ENCODE results near the gene ZNF423.

DNA sequence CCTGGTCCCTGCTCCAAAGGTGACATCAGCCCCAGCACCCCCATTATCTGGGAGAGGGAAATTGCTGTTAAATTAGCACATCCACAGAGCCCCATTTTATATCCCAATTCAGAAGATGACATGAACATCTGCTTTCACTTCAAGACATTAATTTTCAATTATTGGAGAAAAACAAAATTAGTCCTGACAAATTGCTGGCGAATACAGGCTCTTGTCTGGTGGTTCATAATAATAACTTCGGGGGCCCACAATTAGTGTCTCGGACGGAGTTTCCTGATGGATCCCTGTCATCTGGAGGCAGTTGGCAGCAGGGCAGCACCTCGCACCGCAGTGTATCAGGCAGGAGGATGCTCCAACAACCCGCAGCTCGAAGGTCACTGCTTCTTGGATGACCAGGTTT, 7.4 kb downstream of the ZNF423 start:
- TF ChIP-seq SUZ12 (IDR thresholded peaks at IDR 0.05), result no peak
- no peak for TF ChIP-seq TARDBP (IDR thresholded peaks at IDR 0.05)
- TF ChIP-seq FOXA1 (IDR thresholded peaks at IDR 0.05), result no peak
- no peak for TF ChIP-seq FOXM1 (IDR thresholded peaks at IDR 0.05; ENCODE audit: borderline replicate concordance)
- TF ChIP-seq FOXK2 (IDR thresholded peaks at IDR 0.05), result no peak
- no peak for TF ChIP-seq HDGF (IDR thresholded peaks at IDR 0.05; ENCODE audit: borderline replicate concordance)
- TF ChIP-seq CTBP1 (IDR thresholded peaks at IDR 0.05; ENCODE audit: borderline replicate concordance), result no peak
- TF ChIP-seq, protein P1, sequence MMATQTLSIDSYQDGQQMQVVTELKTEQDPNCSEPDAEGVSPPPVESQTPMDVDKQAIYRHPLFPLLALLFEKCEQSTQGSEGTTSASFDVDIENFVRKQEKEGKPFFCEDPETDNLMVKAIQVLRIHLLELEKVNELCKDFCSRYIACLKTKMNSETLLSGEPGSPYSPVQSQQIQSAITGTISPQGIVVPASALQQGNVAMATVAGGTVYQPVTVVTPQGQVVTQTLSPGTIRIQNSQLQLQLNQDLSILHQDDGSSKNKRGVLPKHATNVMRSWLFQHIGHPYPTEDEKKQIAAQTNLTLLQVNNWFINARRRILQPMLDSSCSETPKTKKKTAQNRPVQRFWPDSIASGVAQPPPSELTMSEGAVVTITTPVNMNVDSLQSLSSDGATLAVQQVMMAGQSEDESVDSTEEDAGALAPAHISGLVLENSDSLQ (IDR thresholded peaks at IDR 0.05), result no peak
- no peak for TF ChIP-seq NFRKB (IDR thresholded peaks at IDR 0.05)
- no peak for TF ChIP-seq BHLHE40 (IDR thresholded peaks at IDR 0.05; ENCODE audit: borderline replicate concordance)
- TF ChIP-seq ZNF384 (IDR thresholded peaks at IDR 0.05), result no peak
